Neural progenitor cell (in vitro differentiated cells): ENCODE results near the gene COQ10A.
"Not testable (repeated sequence)": the region's sequence is repeated elsewhere in the genome, so short reads cannot be mapped to it uniquely, and the experiment has no call there.

Experiments used
- EZH2 ChIP-seq: fragments of 200-600 bp; sonication (generic); IDR thresholded peaks from 2 replicates; pipeline ENCODE4 v1.6.1; 2017; ENCODE audit warnings: antibody characterized with exemption, mild to moderate bottlenecking, moderate library complexity
- TF ChIP-seq, protein P1 (sequence below): fragments of 200-600 bp; sonication (generic); IDR thresholded peaks from 2 replicates; pipeline ENCODE4 v1.5.1; 2017; ENCODE audit warnings: antibody characterized with exemption, mild to moderate bottlenecking

- TF ChIP-seq, protein P1, sequence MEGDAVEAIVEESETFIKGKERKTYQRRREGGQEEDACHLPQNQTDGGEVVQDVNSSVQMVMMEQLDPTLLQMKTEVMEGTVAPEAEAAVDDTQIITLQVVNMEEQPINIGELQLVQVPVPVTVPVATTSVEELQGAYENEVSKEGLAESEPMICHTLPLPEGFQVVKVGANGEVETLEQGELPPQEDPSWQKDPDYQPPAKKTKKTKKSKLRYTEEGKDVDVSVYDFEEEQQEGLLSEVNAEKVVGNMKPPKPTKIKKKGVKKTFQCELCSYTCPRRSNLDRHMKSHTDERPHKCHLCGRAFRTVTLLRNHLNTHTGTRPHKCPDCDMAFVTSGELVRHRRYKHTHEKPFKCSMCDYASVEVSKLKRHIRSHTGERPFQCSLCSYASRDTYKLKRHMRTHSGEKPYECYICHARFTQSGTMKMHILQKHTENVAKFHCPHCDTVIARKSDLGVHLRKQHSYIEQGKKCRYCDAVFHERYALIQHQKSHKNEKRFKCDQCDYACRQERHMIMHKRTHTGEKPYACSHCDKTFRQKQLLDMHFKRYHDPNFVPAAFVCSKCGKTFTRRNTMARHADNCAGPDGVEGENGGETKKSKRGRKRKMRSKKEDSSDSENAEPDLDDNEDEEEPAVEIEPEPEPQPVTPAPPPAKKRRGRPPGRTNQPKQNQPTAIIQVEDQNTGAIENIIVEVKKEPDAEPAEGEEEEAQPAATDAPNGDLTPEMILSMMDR: not testable (repeated sequence)
- not testable (repeated sequence) for TF ChIP-seq EZH2
These were observed 3.8 kb upstream of the COQ10A start for GRCh38 chr12:56262955-56263354.
